ENCODE measurements around the gene RAD9A. TPM values are rescaled to one million over a fixed set of nuclear protein-coding genes. Genes with fewer than 3 reads are reported as not detected.
A peak's percentile ranks its signal among the peaks of the same experiment; 100 is the strongest.

Gene RAD9A
- total and polyA plus RNA-seq, 7 experiments from 2014 or later: 6.3 to 48.0 (median 31.0) TPM

DNA sequence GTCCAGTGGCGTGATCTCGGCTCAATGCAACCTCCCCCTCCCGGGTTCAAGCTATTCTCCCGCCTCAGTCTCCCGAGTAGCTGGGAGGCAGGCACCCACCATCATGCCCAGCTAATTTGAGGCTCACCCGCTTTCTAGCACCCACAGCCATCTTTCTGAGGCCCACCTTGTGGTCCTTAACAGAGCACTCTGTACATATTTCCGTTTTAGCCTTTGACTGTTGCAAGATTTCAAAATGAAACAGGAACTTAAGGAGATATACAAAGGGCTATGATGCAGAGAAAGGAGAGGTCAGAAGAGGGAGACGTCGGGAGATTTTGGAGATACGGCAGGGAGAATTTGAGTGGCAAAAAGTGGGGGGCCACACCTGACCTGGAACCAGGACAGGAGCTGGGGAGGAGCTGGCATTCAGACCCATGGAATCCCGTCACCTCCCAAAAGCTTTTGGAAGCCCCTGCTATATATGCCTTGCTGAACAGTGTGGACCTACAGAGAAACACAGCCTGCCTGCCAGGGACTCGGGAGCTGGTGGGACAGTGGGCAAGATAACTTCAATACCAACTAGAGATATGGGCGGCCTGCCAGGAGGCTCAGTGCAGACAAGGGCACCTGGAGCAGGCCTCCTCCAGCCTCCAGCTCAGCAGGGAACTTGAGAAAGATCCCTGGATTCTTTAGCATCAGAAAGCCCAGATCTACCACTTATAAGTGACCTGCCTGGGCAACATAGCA is 10.4 kb upstream of the RAD9A start:
- Mint-ChIP-seq H3K4me3 (no peak overlapping the region), H3K36me3 (no peaks in the 10 kb centered on the region), H3K4me1 (peaks cover 6 to 20% (median 8%) of the 10 kb centered on the region in 7 donors), H3K27me3 (peaks cover 0 to 44% (median 0%) of the 10 kb centered on the region in 5 donors), H3K27ac (no peak overlapping the region), H3K9me3 (no peaks in the 10 kb centered on the region)
- H3K4me1 ChIP-seq (ENCODE audit: control insufficient read depth in 2 of 2, insufficient read depth in 2 of 2, low read length in 2 of 2): peaks cover 0 to 5% of the 10 kb centered on the region in 2 donors
- DNase-seq (no peak), ATAC-seq (peak; percentile 60)
- intact Hi-C loops (cut with micrococcal nuclease): no loop called here
- ChIA-PET CTCF (interaction anchor here (0.6 to 21.2 kb wide), 18 partner anchors 9 to 992 kb away, joined by 3 to 495 read pairs (median 6); partner anchors contain the start of genes CLCF1, POLD4 and PPP1CA), POLR2A (interaction anchor here (0.6 to 16.2 kb wide), 7 partner anchors 10 to 93 kb away, joined by 3 to 272 read pairs (median 6); partner anchors contain the start of genes ANKRD13D, POLD4, PPP1CA and RAD9A)
- no peaks in the 10 kb centered on the region for H3K27me3 ChIP-seq (ENCODE audit: control insufficient read depth in 2 of 2, insufficient read depth in 2 of 2, low read length in 2 of 2)
- H3K27ac ChIP-seq (ENCODE audit: low read depth, low read length): no peak overlapping the region
- H3K9me3 ChIP-seq (ENCODE audit: control insufficient read depth in 2 of 3, low read length in 3 of 3): no peaks in the 10 kb centered on the region
- no peaks in the 10 kb centered on the region for H3K36me3 ChIP-seq (ENCODE audit: control insufficient read depth in 2 of 3, insufficient read depth in 3 of 3, low read length in 3 of 3)
- no peak overlapping the region for H3K4me3 ChIP-seq (ENCODE audit: low read length)

DNA sequence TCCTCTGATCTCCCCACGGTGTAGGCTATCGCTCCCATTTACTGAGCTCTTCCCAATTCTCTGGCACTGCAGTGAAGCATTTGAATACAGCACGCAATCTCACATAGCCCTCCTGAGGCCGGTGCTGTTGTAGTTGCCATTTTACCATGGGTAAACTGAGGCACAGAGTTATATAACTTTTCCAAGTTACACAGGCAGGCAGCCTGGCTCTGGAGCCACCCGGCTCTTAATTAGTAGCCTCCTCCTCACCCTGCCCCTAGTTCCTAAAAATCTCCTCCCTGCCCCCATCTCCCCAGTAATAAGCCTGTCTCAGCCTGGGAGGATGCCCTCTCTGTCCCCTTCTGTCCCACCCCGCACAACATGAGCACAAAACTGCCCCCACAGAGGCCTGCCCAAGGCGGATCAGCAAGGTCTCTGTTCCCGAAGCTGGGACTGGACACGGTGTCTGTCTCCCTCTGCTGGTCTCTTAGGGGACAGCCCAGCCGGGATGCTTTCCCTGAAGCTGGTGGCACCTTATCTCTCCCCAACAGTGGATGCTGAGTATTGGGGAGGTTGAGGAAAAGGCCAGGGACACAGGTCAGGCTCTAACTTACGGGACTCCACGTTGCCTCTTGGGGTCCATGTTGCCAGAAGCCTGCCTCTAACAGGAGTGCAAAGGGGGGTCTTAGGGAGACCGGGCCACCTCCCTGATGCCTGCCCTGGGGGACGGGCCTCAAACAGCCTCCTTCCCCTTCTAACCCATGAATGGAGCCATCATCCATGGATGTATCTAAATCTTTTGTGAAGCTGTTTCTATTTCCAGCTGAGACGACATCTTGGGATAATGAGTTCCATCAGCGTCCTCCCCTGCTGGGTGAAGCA is 9.3 kb upstream of the RAD9A start:
- Histone ChIP-seq H3K9me3 (ENCODE audit: control insufficient read depth in 2 of 3, low read length in 3 of 3) (no peaks in the 10 kb centered on the region), H3K36me3 (ENCODE audit: control insufficient read depth in 2 of 3, insufficient read depth in 3 of 3, low read length in 3 of 3) (no peaks in the 10 kb centered on the region), H3K4me3 (ENCODE audit: low read length) (no peak overlapping the region), H3K27me3 (ENCODE audit: control insufficient read depth in 2 of 2, insufficient read depth in 2 of 2, low read length in 2 of 2) (no peaks in the 10 kb centered on the region), H3K27ac (ENCODE audit: low read depth, low read length) (no peak overlapping the region), H3K4me1 (ENCODE audit: control insufficient read depth in 2 of 2, insufficient read depth in 2 of 2, low read length in 2 of 2) (peaks cover 0 to 5% of the 10 kb centered on the region in 2 donors)
- Mint-ChIP-seq H3K27me3 (peaks cover 0 to 38% (median 0%) of the 10 kb centered on the region in 5 donors), H3K4me3 (no peak overlapping the region), H3K4me1 (peaks cover 4 to 20% (median 8%) of the 10 kb centered on the region in 7 donors), H3K27ac (peak overlapping the region in 2 of 9 donors; percentile 1 to 79), H3K36me3 (no peaks in the 10 kb centered on the region), H3K9me3 (no peaks in the 10 kb centered on the region)
- ChIA-PET CTCF (interaction anchor here (0.6 to 21.2 kb wide), 20 partner anchors 10 to 302 kb away, joined by 3 to 495 read pairs (median 6); partner anchors contain the start of genes CLCF1, POLD4 and PPP1CA), POLR2A (interaction anchor here (0.9 to 16.2 kb wide), 8 partner anchors 9 to 113 kb away, joined by 3 to 272 read pairs (median 5); partner anchors contain the start of genes ANKRD13D, POLD4, PPP1CA and RAD9A)
- peak; percentile 67 to 86 (median 79) for DNase-seq
- intact Hi-C loops (cut with micrococcal nuclease): loop anchor here (1.0 kb wide), 8 partner anchors 8 to 120 kb away; partner anchors contain the start of genes GRK2 (in 1 of the 2) and POLD4 (in 1 of the 2)
- peak; percentile 96 for ATAC-seq

DNA sequence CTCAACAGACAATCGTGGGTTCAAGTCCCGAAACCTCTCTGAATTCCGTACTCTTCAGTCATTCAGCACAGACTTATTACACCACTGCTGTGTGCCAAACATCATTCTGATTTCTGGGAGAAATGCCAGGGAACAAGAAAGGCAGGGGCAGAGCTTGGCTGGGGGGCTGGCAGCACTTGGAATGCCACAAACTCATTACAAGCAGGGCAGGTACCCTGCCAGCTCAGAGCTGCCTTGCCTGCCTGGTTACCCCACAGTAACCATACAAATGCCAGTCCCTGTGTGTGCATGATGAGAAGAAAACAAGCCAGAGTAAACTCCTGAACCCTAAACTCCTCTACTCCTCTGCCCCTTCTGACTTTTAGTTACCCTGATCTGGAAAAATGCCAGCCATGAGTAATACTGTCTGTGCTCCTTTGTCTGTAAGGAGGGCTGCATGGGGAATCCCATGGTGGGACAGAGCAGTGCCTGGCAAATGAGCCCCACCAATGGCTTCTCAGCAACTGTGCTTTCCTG is 6.9 kb upstream of the RAD9A start:
- ChIA-PET POLR2A (interaction anchor here (1.4 to 25.4 kb wide), 4 partner anchors 32 to 41 kb away, joined by 5 to 1530 read pairs (median 25); partner anchors contain the start of genes CARNS1, POLD4, PTPRCAP and RPS6KB2), CTCF (interaction anchor here (1.1 to 21.2 kb wide), 4 partner anchors 12 to 57 kb away, joined by 3 to 495 read pairs (median 13); partner anchors contain the start of gene POLD4)
- no peak for ATAC-seq
- Histone ChIP-seq H3K9me3 (ENCODE audit: control insufficient read depth in 2 of 3, low read length in 3 of 3) (no peaks in the 10 kb centered on the region), H3K4me1 (ENCODE audit: control insufficient read depth in 2 of 2, insufficient read depth in 2 of 2, low read length in 2 of 2) (peaks cover 0 to 5% of the 10 kb centered on the region in 2 donors), H3K27ac (ENCODE audit: low read depth, low read length) (no peak overlapping the region), H3K27me3 (ENCODE audit: control insufficient read depth in 2 of 2, insufficient read depth in 2 of 2, low read length in 2 of 2) (no peaks in the 10 kb centered on the region), H3K36me3 (ENCODE audit: control insufficient read depth in 2 of 3, insufficient read depth in 3 of 3, low read length in 3 of 3) (no peaks in the 10 kb centered on the region), H3K4me3 (ENCODE audit: low read length) (no peak overlapping the region)
- peaks cover 15 to 25% (median 19%) of the 10 kb centered on the region in 7 donors for H3K4me1 Mint-ChIP-seq
- DNase-seq: no peak
- peaks cover 0 to 2% (median 0%) of the 10 kb centered on the region in 5 donors for H3K36me3 Mint-ChIP-seq
- no peak overlapping the region for H3K4me3 Mint-ChIP-seq
- peaks cover 0 to 37% (median 0%) of the 10 kb centered on the region in 5 donors for H3K27me3 Mint-ChIP-seq
- H3K9me3 Mint-ChIP-seq: no peaks in the 10 kb centered on the region
- intact Hi-C loops (cut with micrococcal nuclease): no loop called here
- H3K27ac Mint-ChIP-seq: no peak overlapping the region

DNA sequence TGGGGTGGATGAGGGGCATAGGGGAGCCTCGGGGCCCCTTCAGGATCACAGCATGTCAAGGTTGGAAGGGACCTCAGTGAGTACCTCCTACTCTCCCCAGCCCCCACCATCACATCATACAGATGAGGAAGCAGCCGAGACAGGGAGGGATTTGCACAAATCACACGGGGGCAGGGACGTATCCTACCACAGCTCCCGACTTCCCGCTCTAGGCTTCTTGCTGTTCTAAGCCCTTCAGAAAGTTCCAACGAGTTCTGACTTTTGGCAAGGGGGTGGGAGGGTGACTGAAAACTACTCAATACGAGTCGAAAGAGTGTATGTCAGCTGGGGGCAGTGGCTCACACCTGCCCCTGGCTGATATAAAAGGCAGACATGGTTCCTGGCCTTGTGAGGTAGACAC is 4.7 kb upstream of the RAD9A start:
- CTCF ChIA-PET: interaction anchor here (0.6 to 21.2 kb wide), 5 partner anchors 30 to 103 kb away, joined by 3 to 495 read pairs (median 3); partner anchors contain the start of genes POLD4 and TMEM134
- POLR2A ChIA-PET: interaction anchor here (0.7 to 25.4 kb wide), 6 partner anchors 14 to 96 kb away, joined by 3 to 1530 read pairs (median 4); partner anchors contain the start of genes AIP, CARNS1, POLD4 and PPP1CA
- H3K4me3 Mint-ChIP-seq: no peak overlapping the region
- no peak overlapping the region for H3K27ac Mint-ChIP-seq
- Histone ChIP-seq H3K27ac (ENCODE audit: low read depth, low read length) (no peak overlapping the region), H3K27me3 (ENCODE audit: control insufficient read depth in 2 of 2, insufficient read depth in 2 of 2, low read length in 2 of 2) (no peaks in the 10 kb centered on the region), H3K4me1 (ENCODE audit: control insufficient read depth in 2 of 2, insufficient read depth in 2 of 2, low read length in 2 of 2) (peaks cover 11 to 13% of the 10 kb centered on the region in 2 donors), H3K36me3 (ENCODE audit: control insufficient read depth in 2 of 3, insufficient read depth in 3 of 3, low read length in 3 of 3) (peaks cover 0 to 2% (median 0%) of the 10 kb centered on the region in 3 experiments), H3K4me3 (ENCODE audit: low read length) (no peak overlapping the region), H3K9me3 (ENCODE audit: control insufficient read depth in 2 of 3, low read length in 3 of 3) (no peaks in the 10 kb centered on the region)
- no peak for DNase-seq
- H3K9me3 Mint-ChIP-seq: no peaks in the 10 kb centered on the region
- intact Hi-C loops (cut with micrococcal nuclease): no loop called here
- peaks cover 20 to 28% (median 22%) of the 10 kb centered on the region in 7 donors for H3K4me1 Mint-ChIP-seq
- H3K36me3 Mint-ChIP-seq: peaks cover 0 to 2% (median 0%) of the 10 kb centered on the region in 5 donors
- H3K27me3 Mint-ChIP-seq: peaks cover 0 to 24% (median 0%) of the 10 kb centered on the region in 5 donors
- ATAC-seq: no peak

DNA sequence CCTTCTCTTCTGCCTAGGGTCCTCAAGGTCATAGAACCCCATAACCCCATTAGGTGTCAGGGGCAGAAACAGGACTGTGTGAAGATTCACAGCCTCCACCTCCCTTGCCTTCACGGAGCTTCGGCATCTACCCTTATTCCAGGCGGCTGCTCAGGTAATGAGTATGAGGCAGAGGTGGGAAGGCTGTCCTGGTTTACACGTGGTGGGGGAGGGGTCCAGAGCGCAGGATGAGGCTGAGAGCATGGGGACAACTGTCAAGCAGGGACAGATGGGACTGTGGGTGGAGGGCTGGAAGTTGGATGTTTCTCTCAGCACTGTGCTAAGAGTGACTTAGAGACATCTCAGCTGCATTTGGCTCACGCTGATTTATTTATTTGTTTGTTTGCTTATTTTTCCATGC is 4.3 kb upstream of the RAD9A start:
- ATAC-seq (no peak), DNase-seq (no peak)
- POLR2A ChIA-PET: interaction anchor here (0.8 to 25.4 kb wide), 5 partner anchors 14 to 95 kb away, joined by 3 to 1530 read pairs (median 5); partner anchors contain the start of genes AIP, CARNS1, POLD4 and PPP1CA
- CTCF ChIA-PET: interaction anchor here (0.6 to 21.2 kb wide), 6 partner anchors 31 to 118 kb away, joined by 3 to 495 read pairs (median 3); partner anchors contain the start of genes PITPNM1, POLD4 and TMEM134
- H3K9me3 ChIP-seq (ENCODE audit: control insufficient read depth in 2 of 3, low read length in 3 of 3): no peaks in the 10 kb centered on the region
- Mint-ChIP-seq H3K4me1 (peaks cover 19 to 29% (median 22%) of the 10 kb centered on the region in 7 donors), H3K4me3 (no peak overlapping the region), H3K27me3 (peaks cover 0 to 23% (median 0%) of the 10 kb centered on the region in 5 donors), H3K9me3 (no peaks in the 10 kb centered on the region), H3K36me3 (peaks cover 0 to 2% (median 0%) of the 10 kb centered on the region in 5 donors), H3K27ac (peak overlapping the region in 1 of 9 donors; percentile 67)
- peaks cover 0 to 2% (median 0%) of the 10 kb centered on the region in 3 experiments for H3K36me3 ChIP-seq (ENCODE audit: control insufficient read depth in 2 of 3, insufficient read depth in 3 of 3, low read length in 3 of 3)
- H3K27ac ChIP-seq (ENCODE audit: low read depth, low read length): no peak overlapping the region
- no peaks in the 10 kb centered on the region for H3K27me3 ChIP-seq (ENCODE audit: control insufficient read depth in 2 of 2, insufficient read depth in 2 of 2, low read length in 2 of 2)
- peaks cover 11% of the 10 kb centered on the region in 2 donors for H3K4me1 ChIP-seq (ENCODE audit: control insufficient read depth in 2 of 2, insufficient read depth in 2 of 2, low read length in 2 of 2)
- no peak overlapping the region for H3K4me3 ChIP-seq (ENCODE audit: low read length)
- intact Hi-C loops (cut with micrococcal nuclease): no loop called here
